HCT116 (cell line): ENCODE data around the gene OR10AD1. TPM values are rescaled to one million over a fixed set of nuclear protein-coding genes. Genes with fewer than 3 reads are reported as not detected.

Experiments used
- ATAC-seq: fragments of 200-7000 bp; cut with Tn5 transposase; 2 replicates; pipeline ENCODE4 v1.9.1; 2020; ENCODE audit warnings: mild to moderate bottlenecking, moderate library complexity
- BruUV-seq: library from RNA; stranded (reverse); fragments of 400-500 nt; replicated peaks from 2 replicates; lab custom pipeline; 2021; lab: Mats Ljungman, UMichigan
- CTCF ChIA-PET: fragments of 300-600 bp; sonication (Branson Sonifier 250); formaldehyde crosslinking; loops from one replicate; lab custom pipeline; 2021; ENCODE audit warnings: antibody characterized with exemption; lab: Charles Lee
- POLR2A ChIA-PET: fragments of 300-600, 350-600 bp; sonication (Branson Sonifier 250); formaldehyde crosslinking; loops from one replicate; lab custom pipeline; 2021; ENCODE audit warnings: antibody characterized with exemption; lab: Charles Lee
- RAD21 ChIA-PET, 2 experiments: fragments of 300-600 bp; sonication (Branson Sonifier 250); formaldehyde crosslinking; loops; one replicate each; lab custom pipeline; 2023; ENCODE audit warnings: low total read pairs in 2 of 2; ENCODE audit not compliant: uncharacterized antibody in 2 of 2, unreplicated experiment in 2 of 2, low non-redundant PET in 1 of 2; lab: Charles Lee
- DNase-seq: peaks from one replicate; pipeline ENCODE4 v3.0.0-alpha.2; 2010; ENCODE audit warnings: low read depth, low spot score
- H2AFZ ChIP-seq: fragments of 200-600 bp; shearing (Covaris generic), sonication (generic); 2 replicates; pipeline ENCODE4 v1.6.1; 2017; ENCODE audit warnings: low read depth, mixed run types, mixed read lengths, antibody characterized with exemption, low read length; ENCODE audit not compliant: poor library complexity, severe bottlenecking
- H3K27ac ChIP-seq: 2 replicates; pipeline ENCODE4 v1.5.1; 2012; ENCODE audit warnings: low read depth, low read length
- H3K27me3 ChIP-seq: fragments of 200-600 bp; sonication (generic); 2 replicates; pipeline ENCODE4 v1.6.1; 2016; ENCODE audit warnings: mixed run types, low read length, mixed read lengths; ENCODE audit not compliant: insufficient read depth
- H3K36me3 ChIP-seq, 2 experiments: fragments of 200-500 bp in 1 of 2; fragments of 200-600 bp in 1 of 2; sonication (Bioruptor generic) in 1 of 2; sonication (generic) in 1 of 2; 2 replicates each; pipeline versions ENCODE4 v1.5.1 to v1.6.1; 2014 to 2016; ENCODE audit warnings: low read length in 2 of 2, inconsistent platforms in 1 of 2, mixed read lengths in 1 of 2, mixed run types in 1 of 2; ENCODE audit not compliant: insufficient read depth in 2 of 2, control insufficient read depth in 1 of 2
- H3K4me1 ChIP-seq, 2 experiments: fragments of 200-600 bp in 1 of 2; sonication (generic) in 1 of 2; 2 replicates each; pipeline versions ENCODE4 v1.5.1 to v1.6.1; 2012 to 2017; ENCODE audit warnings: low read length in 2 of 2, inconsistent platforms in 1 of 2, mild to moderate bottlenecking in 1 of 2, mixed read lengths in 1 of 2, mixed run types in 1 of 2, moderate library complexity in 1 of 2; ENCODE audit not compliant: insufficient read depth in 2 of 2, control insufficient read depth in 1 of 2
- H3K4me2 ChIP-seq: fragments of 200-600 bp; sonication (generic); 2 replicates; pipeline ENCODE4 v1.6.1; 2017; ENCODE audit warnings: mixed run types, low read length, mixed read lengths
- H3K4me3 ChIP-seq, 2 experiments: fragments of 200-600 bp in 1 of 2; sonication (generic) in 1 of 2; replicated peaks in 1 of 2; 2 replicates each; pipeline ENCODE4 v1.5.1; 2011 to 2016; ENCODE audit warnings: low read length in 2 of 2, control low read depth in 1 of 2, low read depth in 1 of 2, mild to moderate bottlenecking in 1 of 2, mixed read lengths in 1 of 2, mixed run types in 1 of 2
- H3K79me2 ChIP-seq: fragments of 200-600 bp; sonication (generic); 2 replicates; pipeline ENCODE4 v1.6.1; 2017; ENCODE audit warnings: mild to moderate bottlenecking, mixed run types, low read length, moderate library complexity, mixed read lengths; ENCODE audit not compliant: insufficient read depth
- H3K9ac ChIP-seq: fragments of 200-600 bp; sonication (generic); 2 replicates; pipeline ENCODE4 v1.6.1; 2016; ENCODE audit warnings: low read length, mixed read lengths
- H3K9me2 ChIP-seq: fragments of 200-600 bp; sonication (generic), shearing (Covaris generic); 2 replicates; pipeline ENCODE4 v1.6.1; 2017; ENCODE audit warnings: mixed run types, mild to moderate bottlenecking, moderate library complexity; ENCODE audit not compliant: insufficient read depth
- H3K9me3 ChIP-seq, 2 experiments: fragments of 200-500 bp in 1 of 2; fragments of 200-600 bp in 1 of 2; sonication (Bioruptor generic) in 1 of 2; sonication (generic) in 1 of 2; 2 replicates each; pipeline ENCODE4 v1.6.1; 2014 to 2017; ENCODE audit warnings: low read length in 2 of 2, mixed read lengths in 2 of 2, inconsistent platforms in 1 of 2, low read depth in 1 of 2, mild to moderate bottlenecking in 1 of 2, mixed run types in 1 of 2, moderate library complexity in 1 of 2; ENCODE audit not compliant: control insufficient read depth in 1 of 2, insufficient read depth in 1 of 2
- H4K20me1 ChIP-seq: fragments of 200-600 bp; sonication (generic), shearing (Covaris generic); 2 replicates; pipeline ENCODE4 v1.6.1; 2017; ENCODE audit warnings: mixed run types, mild to moderate bottlenecking, moderate library complexity; ENCODE audit not compliant: insufficient read depth
- CEBPB ChIP-seq: IDR thresholded peaks from 2 replicates; pipeline ENCODE4 v1.6.1; 2012; ENCODE audit warnings: low read depth
- CTCF ChIP-seq, 3 experiments: fragments of 200-600 bp in 1 of 3; sonication (generic) in 1 of 3; IDR thresholded peaks in 2 of 3; conservative IDR thresholded peaks in 1 of 3; 2 replicates each; pipeline ENCODE4 v1.5.1; 2012 to 2017; ENCODE audit warnings: low read depth in 2 of 3, low read length in 2 of 3, antibody characterized with exemption in 1 of 3, borderline replicate concordance in 1 of 3, control low read depth in 1 of 3, mild to moderate bottlenecking in 1 of 3, mixed read lengths in 1 of 3, mixed run types in 1 of 3, moderate library complexity in 1 of 3; ENCODE audit not compliant: insufficient read depth in 1 of 3
- EGR1 ChIP-seq: IDR thresholded peaks from 2 replicates; pipeline ENCODE4 v1.6.1; 2012; ENCODE audit warnings: low read depth
- EZH2 ChIP-seq: fragments of 200-600 bp; sonication (generic); IDR thresholded peaks from 2 replicates; pipeline ENCODE4 v1.6.1; 2017; ENCODE audit warnings: antibody characterized with exemption, mixed run types
- EZH2phosphoT487 ChIP-seq: fragments of 200-600 bp; IDR thresholded peaks from 2 replicates; pipeline ENCODE4 v1.6.1; 2018; ENCODE audit warnings: antibody characterized with exemption, borderline replicate concordance
- JUND ChIP-seq: IDR thresholded peaks from 2 replicates; pipeline ENCODE4 v1.6.1; 2012
- MAX ChIP-seq: IDR thresholded peaks from 2 replicates; pipeline ENCODE4 v1.6.1; 2012
- RAD21 ChIP-seq: IDR thresholded peaks from 2 replicates; pipeline ENCODE4 v1.6.1; 2012; ENCODE audit warnings: low read depth, mild to moderate bottlenecking
- SIN3A ChIP-seq: IDR thresholded peaks from 2 replicates; pipeline ENCODE4 v1.6.1; 2012; ENCODE audit warnings: low read depth
- YY1 ChIP-seq: IDR thresholded peaks from 2 replicates; pipeline ENCODE4 v1.6.1; 2011; ENCODE audit warnings: low read length, low read depth, moderate library complexity, mild to moderate bottlenecking; ENCODE audit not compliant: insufficient replicate concordance; ENCODE audit errors: extremely low read depth
- intact Hi-C: fragments of 100-400 bp; cut with micrococcal nuclease; formaldehyde crosslinking; loops from 2 replicates; pipeline ENCODE4 v1.10.0; 2022
- total RNA-seq: library from RNA; stranded (reverse); gene quantifications from one replicate; pipeline ENCODE4 v1.2.1, GENCODE V29; 2021; ENCODE audit not compliant: unreplicated experiment

The OR10AD1 gene
- total RNA-seq, 1 experiment from 2014 or later = not detected

- ChIA-PET CTCF (interaction anchor here (0.6 to 2.0 kb wide), 10 partner anchors 8 to 360 kb away, joined by 3 to 8 read pairs (median 4); partner anchors contain the start of genes ASB8, CCDC184, OR8S1 and VDR), POLR2A (interaction anchor here (1.5 kb wide), 1 partner anchor 261 kb away, joined by 3 read pairs; the partner anchor contains the start of gene VDR), RAD21 (no interaction called here)
- peak; percentile 57 for DNase-seq
- Histone ChIP-seq H3K27me3 (no peaks in the 10 kb centered on the region), H3K27ac (no peak overlapping the region), H3K9ac (no peak overlapping the region), H3K9me3 (no peaks in the 10 kb centered on the region), H3K36me3 (no peaks in the 10 kb centered on the region), H2AFZ (peak overlapping the region; percentile 86), H3K4me1 (no peaks in the 10 kb centered on the region), H3K4me2 (no peak overlapping the region), H3K4me3 (no peak overlapping the region), H3K79me2 (no peaks in the 10 kb centered on the region), H3K9me2 (no peaks in the 10 kb centered on the region), H4K20me1 (no peaks in the 10 kb centered on the region)
- intact Hi-C loops = loop anchor here (1.0 to 10.0 kb wide), 5 partner anchors 81 to 451 kb away; partner anchors contain the start of gene TMEM106C
- ATAC-seq = peak; percentile 80
- BruUV-seq = no TSS peak
- peak; percentile 85 to 92 (median 88) for TF ChIP-seq CTCF (IDR thresholded peaks at IDR 0.05 in 2 of 3, conservative IDR thresholded peaks at IDR 0.05 in 1 of 3; ENCODE audit: borderline replicate concordance in 1 of 3, insufficient read depth in 1 of 3, low read depth in 2 of 3, low read length in 2 of 3)
- TF ChIP-seq MAX = no peak
- no peak for TF ChIP-seq EGR1
- TF ChIP-seq EZH2 = no peak
- no peak for TF ChIP-seq SIN3A
- TF ChIP-seq RAD21 = peak; percentile 86
- TF ChIP-seq EZH2phosphoT487 = no peak
- no peak for TF ChIP-seq JUND
- TF ChIP-seq YY1 = no peak
- TF ChIP-seq CEBPB = 0 out of 2 replicates have a peak, but pooled peaks have one; percentile 8
Observed at GRCh38 chr12:48165089-48165981, 37.8 kb downstream of the OR10AD1 start.
